GM19035 (cell line): ENCODE measurements around the gene MRAP2.
"Not testable (repeated sequence)": the region's sequence is repeated elsewhere in the genome, so short reads cannot be mapped to it uniquely, and the experiment has no call there.

Experiments used
- ATAC-seq: cut with Tn5 transposase; IDR thresholded peaks from one replicate; pipeline ENCODE4 v1.9.1; 2021; ENCODE audit not compliant: unreplicated experiment

Gene MRAP2

DNA sequence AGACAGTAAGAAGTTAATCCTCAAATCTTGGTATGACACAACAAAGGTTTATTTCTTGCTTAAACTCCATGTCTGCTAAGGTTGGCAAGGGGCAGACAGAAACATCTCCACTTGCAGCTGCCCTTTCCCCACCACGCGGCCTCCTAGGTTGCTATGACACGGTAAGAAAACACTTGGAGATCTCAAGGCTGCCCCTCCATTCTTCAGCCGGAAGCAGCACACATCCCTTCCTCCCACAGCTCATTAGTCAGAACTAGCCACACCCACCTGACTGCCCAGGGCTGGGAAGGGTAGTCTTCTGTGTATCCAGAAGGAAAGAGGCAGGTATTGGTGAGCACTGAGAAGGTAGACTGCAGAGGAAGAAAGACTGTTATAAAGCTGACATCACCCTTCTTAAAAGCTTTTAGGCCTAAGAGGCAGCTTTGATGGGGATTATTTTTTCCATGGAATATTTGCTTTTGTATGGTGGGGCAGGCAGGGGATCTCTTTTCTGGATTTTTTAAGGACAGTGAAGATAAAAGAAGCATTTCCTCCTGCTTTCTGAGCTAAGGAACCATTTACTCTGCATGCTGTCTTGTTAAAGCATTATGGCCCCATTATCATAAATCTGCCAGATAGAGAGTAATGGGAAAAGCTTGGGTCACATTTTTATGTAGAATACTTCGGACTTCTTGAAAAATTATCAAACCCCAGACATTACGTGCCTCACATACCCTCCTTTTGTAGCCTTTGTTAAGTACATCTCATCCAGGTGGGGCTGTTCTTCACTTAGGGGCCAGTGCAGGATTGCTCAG lies 41.6 kb downstream of the MRAP2 start:
- ATAC-seq, result no peak

DNA sequence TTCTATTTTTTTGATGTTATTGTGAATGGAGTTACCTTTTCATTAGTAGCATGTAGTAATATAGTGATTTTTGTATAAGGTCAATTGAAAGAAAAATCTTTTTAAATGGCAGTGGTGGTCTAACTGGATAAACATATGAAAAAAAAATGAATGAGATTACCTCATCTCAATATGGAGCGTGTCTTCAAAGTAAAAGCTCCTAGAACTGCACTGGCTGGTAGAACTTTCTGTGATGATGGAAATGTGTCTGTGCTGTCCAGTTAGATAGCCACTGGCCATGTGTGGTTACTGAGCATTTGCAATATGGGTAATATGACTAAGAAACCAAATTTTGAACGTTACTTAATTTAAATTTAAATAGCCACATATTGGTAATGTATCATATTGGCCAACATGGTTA lies 44.1 kb downstream of the MRAP2 start:
- ATAC-seq, result no peak

DNA sequence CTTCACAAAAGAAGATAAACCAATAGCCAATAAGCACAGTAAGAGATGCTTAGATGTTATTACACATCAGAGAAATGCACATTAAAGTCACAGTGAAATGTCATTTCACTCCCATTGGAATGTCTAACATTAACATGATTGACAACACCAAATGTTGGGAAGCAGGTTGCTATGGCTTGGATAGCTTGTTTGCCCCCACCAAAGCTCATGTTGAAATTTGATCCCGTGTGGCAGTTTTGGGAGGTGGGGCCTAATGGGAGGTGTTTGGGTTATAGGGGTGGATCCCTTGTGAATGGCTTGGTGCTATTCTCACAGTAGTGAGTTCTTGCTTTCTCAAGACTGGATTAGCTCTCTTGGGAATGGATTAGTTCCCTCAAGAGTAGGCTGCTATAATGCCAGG lies 44.8 kb downstream of the MRAP2 start:
- ATAC-seq, result no peak

DNA sequence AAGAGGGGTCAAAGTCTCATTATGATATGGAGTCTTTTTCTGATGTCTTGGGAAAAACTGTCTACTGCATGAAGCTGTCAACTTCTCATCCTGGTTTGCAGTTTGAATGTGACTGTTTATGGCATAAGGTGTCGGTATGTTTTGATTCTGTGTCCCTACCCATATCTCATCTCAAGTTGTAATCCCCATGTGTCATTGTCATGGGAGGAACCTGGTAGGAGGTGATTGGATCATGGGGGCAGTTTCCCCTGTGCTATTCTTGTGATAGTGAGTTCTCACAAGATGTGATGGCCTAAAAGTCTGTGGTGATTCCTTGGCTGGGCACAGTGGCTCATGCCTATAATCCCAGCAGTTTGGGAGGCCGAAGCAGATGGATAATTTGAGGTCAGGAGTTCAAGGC lies 47.6 kb downstream of the MRAP2 start:
- no peak for ATAC-seq

DNA sequence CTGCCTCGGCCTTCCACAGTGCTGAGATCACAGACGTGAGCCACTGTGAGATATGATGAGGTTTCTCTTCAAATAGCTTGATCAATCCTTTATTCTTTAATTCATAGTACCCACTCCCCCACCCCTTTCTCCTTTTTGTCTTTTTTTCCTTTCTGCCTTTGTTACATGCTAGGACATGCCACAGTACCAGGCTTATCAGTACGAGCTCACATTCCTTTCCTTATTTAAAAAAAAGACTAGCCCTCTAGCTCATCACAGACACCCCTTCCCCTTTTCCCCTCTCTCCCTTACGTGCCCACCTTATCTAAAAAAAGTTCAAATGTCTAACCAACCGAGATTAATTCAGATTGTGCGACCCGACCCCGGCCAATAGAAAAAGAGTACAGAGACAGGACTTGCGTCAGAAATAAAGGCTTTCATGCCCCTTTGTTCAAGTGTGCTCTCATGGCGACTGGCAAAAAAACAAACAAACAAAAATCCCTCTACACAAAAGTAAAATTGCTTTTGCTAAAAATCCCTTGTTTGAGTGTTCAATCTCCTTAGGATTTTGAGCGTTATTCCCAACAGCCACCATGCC lies 49.2 kb downstream of the MRAP2 start:
- no peak for ATAC-seq

DNA sequence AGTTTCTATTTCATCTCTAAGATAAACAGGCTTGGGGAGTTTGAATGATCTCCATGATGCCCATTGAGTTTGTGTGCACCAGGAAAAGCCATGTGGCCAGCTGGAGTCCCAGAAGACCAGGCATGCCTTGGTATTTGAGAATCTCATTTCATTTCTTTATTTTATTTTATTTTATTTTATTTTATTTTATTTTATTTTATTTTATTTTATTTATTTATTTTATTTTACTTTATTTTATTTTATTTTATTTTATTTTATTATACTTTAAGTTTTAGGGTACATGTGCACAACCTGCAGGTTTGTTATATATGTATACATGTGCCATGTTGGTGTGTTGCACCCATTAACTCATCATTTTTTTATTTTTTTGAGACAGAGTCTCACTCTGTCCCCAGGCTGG lies 51.1 kb downstream of the MRAP2 start:
- ATAC-seq, result not testable (repeated sequence)

DNA sequence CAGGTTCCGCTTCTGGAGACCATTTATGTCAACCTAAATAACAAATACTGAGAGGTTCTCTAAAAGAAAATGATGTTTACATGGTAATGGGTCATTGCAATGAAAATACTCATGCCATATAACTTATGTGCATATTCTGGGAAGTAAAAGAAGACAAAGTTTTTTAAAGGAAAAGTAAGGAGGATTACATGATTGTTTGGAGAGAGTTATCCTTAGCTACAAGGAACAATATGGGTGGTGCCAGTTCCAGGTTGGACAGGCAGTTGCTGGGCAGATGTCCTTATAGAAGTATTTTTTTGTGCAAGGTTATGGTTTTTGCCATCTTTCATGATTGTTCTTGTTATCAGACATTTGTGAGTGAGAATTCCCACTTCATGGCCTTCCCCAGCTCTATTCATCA lies 52.5 kb downstream of the MRAP2 start:
- no peak for ATAC-seq

DNA sequence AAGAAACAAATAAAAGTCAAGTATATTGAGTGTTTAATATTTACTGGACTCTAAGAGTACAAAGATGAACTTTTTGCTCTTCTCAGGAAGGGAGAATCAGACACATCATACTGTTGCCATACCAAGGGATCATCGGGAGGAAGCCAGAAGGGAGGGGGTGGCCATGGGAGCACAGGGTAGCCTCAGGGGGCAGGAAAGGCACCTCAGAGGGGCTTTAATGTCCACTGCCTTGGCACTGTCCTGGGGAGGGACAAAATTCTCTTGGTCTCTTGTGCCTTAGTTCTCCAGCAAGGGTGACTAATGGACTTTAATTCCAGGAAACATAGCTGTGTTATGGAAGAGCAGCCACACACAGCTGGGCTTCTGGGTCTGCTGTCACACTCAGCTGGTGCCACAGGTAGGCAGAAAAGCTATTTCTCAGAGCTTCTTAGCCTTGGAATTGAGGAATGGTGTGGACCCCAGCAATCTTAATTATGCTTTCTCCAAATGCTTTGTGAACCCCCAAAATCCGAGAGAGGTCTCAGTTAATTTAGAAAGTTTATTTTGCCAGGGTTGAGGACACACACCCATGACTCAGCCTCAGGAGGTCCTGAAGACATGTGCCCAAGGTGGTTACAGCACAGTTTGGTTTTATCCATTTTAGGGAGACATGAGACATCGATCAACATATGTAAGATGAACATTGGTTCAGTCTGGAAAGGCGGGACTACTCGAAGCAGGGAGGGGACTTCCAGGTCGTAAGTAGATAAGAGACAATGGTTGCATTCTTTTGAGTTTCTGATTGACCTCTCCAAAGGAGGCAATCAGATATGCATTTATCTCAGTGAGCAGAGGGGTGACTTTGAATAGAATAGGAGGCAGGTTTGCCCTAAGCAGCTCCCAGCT lies 53.2 kb downstream of the MRAP2 start:
- no peak for ATAC-seq

DNA sequence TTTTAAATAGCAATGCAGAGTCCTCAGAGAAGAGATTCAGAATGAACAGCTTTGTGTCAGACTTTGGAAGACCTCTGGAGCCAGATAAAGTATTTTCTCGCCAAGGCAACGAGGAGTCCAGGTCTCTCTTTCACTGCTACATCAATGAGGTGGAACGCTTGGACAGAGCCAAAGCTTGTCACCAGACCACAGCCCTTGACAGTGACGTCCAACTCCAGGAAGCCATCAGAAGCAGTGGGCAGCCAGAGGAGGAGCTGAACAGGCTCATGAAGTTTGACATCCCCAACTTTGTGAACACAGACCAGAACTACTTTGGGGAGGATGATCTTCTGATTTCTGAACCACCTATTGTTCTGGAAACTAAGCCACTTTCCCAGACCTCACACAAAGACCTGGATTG lies 55.5 kb downstream of the MRAP2 start:
- no peak for ATAC-seq

DNA sequence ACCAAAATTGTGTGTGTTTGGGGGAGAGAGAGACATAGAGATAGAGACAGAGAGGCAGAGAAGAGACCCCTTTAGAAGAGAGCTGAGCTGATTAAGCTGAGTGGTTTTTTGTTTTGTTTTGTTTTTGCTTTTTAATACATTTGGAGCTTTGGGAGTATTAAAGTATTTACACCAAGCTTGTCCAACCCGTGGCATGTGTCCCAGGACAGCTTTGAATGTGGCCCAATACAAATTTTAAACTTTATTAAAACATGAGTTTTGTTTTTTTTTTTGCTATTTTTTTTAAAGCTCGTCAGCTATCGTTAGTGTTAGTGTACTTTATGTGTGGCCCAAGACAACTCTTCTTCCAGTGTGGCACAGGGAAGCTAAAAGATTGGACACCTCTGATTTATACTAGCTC lies 56.0 kb downstream of the MRAP2 start:
- no peak for ATAC-seq

DNA sequence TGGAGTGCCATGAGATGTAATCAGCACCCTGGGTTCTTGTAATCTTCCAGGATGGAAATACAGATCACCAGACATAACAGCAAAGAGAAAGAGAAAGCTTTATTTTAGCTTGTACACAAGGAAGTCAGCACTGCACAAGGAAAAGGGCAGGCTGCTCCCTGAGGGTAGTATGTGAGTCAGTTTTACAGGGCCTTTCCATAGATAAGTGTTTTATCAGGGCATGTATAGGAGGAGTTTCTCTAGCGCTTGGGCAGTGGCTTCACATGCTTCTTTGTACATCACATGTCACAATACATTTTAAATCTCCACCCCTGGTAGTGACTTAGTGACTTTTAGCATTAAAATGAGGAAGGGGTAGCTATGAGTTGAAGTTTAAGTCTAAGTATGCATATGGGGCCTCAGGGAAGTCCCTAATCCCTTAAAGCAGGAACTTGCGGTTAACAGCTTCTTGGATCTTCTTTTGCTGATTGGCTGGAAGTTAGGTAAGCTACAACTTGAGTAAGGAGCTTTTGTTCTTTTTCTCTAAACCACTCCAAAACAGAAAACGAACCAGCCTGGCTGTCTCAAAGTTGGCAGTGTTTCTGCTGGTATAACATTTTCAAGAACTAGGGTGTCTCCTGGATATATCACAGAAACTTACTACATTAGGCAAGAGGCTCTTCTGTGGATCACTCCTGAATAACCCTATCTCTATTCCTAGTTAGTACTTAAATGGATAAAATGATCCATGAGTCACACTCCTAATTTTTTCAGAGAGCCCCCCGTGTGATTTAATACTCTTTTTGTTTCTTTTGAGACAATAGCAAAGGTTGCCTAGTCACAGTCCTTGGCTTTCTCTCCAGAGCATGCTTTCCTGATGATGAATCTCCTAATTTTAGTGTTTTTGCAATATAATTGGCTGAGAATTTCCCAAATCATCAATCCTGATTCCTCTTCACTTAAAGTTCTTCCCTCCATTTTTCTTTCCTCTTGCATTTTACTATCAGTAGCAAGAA lies 60.2 kb downstream of the MRAP2 start:
- no peak for ATAC-seq

DNA sequence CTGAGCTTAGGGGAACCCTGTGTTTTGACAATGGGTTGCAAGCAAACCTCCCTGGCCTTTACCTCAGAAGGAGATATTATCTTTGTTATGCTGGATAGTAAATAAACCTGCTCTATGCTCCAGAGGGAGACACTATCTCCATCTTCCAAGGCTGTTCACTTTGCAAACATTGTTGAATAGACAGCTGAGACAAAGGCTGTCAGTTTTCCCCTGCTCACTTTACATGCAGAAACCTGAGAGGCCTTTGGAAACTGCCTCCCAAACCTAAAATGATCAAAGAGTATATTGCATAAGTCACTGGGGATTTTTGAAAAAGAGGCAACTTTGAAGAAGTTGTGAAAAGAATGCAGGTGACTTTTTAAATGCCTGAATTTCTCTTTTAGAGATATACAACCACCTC lies 61.6 kb downstream of the MRAP2 start:
- no peak for ATAC-seq

DNA sequence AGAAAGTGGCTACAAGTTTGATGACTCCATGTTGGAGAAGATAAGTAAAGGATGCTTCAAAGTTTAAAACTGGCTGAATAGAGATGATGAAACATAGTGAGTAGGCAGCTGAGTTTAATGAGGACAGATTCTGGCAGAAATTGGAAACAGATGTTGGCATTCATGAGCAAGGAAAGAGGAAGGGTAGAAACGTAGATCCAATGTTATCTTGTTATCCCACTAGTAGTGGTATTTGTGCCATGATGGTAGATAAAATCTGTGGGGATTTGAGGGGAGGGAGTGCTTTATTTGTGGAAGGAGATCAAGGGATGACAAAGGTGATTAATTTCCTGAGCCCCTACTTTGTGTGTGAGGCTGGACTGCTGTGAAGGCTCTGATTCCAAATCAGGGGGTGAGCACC lies 69.5 kb downstream of the MRAP2 start:
- no peak for ATAC-seq

DNA sequence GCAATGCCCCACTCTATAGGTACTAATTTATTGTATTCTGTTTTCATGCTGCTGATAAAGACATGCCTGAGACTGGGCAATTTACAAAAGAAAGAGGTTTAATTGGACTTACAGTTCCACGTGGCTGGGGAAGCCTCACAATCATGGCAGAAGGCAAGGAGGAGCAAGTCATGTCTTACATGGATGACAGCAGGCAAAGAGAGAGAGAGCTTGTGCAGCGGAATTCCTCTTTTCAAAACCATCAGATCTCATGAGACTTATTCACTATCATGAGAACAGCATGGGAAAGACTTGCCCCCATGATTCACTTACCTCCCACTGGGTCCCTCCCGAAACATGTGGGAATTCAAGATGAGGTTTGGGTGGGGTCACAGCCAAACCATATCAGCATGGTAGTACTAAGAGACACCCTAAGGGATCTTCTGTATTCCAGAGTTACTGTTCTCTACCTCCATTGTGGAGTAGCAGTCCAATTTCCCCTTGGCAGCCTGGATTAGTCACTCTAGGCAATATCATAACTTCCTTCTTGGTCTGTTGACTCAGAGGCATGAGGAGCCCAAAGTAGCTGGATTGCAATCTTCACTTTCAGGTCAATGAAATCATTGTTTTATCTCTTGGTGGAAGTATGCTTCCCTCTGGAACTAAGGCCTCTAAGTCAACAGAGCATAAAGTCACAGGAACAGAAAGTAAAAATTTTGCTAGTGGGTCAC lies 71.8 kb downstream of the MRAP2 start:
- ATAC-seq, result not testable (repeated sequence)

DNA sequence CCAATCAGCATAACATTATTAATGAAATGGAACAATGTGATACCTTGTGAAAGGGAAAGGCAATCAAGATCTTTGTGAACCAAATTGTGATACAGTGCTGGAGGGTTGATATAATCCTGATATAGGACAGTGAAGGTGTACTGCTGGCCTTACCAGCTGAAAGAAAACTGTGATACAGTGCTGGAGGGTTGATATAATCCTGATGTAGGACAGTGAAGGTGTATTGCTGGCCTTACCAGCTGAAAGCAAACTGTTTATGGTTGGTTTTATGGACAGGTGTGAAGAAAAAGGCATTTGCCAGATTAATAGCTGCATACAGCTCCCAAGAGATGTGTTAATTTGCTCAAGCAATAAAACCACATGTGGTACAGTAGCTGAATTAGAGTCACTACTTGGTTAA lies 73.9 kb downstream of the MRAP2 start:
- no peak for ATAC-seq

DNA sequence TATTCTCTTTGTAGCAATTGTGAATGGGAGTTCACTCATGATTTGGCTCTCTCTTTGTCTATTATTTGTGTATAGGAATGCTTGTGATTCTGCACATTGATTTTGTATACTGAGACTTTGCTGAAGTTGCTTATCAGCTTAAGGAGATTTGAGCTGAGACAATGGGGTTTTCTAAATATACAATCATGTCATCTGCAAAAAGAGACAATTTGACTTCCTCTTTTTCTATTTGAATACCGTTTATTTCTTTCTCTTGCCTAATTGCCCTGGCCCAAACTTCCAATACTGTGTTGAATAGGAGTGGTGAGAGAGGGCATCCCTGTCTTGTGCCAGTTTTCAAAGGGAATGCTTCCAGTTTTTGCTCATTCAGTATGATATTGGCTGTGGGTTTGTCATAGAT lies 77.8 kb downstream of the MRAP2 start:
- ATAC-seq, result not testable (repeated sequence)

DNA sequence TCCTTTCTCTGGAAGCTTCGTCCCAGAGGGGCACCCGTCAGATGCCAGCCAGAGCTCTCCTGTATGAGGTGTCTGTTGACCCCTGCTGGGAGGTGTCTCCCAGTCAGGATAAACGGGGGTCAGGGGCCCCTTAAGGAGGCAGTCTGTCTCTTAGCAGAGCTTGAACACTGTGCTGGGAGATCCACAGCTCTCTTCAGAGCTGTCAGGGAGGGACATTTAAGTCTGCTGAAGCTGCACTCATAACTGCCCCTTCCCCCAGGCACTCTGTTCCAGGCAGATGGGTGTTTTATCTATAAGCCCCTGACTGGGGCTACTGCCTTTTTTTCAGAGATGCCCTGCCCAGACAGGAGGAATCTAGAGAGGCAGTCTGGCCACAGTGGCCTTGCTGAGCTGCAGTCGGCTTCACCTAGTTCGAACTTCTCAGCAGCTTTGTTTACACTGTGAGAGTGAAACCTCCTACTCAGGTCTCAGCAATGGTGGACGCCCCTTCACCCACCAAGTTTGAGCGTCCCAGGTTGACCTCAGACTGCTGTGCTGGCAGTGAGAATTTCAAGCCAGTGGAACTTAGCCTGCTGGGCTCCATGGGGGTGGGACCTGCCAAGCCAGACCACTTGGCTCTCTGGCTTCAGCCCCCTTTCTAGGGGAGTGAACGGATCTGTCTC lies 81.5 kb downstream of the MRAP2 start:
- not testable (repeated sequence) for ATAC-seq

DNA sequence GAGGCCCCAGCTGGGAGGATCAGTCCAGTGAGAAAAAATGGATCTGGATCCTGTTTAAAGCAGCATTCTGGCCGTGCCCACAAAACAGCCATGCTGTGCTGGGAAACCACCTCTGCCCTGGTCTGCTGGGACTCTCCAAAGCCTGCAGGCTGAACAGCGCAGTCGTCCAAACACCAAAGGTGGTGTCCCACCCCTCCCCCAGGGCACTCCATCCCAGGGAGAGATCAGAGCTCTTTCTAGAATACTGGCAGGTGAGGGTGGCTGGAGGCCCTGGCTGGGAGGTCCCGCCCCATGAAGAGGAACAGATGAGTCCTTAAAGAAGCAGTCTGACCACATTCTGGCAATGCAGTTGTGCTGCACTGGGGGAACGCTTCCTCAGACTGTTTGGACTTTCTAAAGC lies 84.6 kb downstream of the MRAP2 start:
- ATAC-seq, result no peak

DNA sequence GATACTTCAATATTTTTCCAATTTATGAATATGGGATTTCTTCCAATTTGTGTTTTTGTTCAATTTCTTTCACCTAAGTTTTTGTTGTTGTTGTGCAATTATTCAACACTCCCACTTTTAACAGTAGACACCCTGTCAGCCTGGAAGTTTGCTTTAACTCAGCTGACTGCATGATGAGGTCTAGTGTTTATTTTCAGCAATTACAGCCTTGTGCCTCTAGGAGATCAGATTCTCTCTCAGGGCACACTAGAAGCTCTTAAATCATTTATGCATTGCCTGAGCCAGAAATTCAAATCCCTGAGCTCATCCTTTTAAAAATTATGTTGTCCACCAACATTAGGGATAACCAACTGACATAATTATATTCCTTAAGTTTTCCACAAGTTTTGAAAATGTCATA lies 85.7 kb downstream of the MRAP2 start:
- ATAC-seq, result no peak

DNA sequence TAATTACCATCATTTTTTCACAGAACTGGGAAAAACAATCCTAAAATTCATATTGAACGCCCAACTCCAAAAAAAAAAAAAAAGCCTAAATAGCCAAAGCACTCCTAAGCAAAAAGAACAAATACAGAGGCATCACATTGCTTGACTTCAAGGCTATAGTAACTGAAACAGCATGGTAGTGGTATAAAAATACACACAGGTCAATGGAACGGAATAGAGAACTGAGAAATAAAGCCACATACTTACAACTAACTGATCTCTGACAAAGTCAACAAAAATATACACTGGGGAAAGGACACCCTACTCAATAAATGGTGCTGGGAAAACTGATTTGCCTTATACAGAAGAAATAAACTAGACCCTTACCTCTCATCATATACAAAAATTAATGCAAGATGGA lies 89.6 kb downstream of the MRAP2 start:
- ATAC-seq, result no peak
